Endothelial cell of coronary artery (primary cell): ENCODE measurements around the gene CDC37L1. TPM values are rescaled to one million over a fixed set of nuclear protein-coding genes. Genes with fewer than 3 reads are reported as not detected.

Source experiments
- total RNA-seq: library from RNA; depleted of rRNA; stranded (reverse); fragments of >200 nt; gene quantifications from 2 replicates; pipeline ENCODE4 v1.2.3, GENCODE V29; 2014

The CDC37L1 gene
- total RNA-seq: 7.6 and 14.3 TPM in 2 replicates

DNA sequence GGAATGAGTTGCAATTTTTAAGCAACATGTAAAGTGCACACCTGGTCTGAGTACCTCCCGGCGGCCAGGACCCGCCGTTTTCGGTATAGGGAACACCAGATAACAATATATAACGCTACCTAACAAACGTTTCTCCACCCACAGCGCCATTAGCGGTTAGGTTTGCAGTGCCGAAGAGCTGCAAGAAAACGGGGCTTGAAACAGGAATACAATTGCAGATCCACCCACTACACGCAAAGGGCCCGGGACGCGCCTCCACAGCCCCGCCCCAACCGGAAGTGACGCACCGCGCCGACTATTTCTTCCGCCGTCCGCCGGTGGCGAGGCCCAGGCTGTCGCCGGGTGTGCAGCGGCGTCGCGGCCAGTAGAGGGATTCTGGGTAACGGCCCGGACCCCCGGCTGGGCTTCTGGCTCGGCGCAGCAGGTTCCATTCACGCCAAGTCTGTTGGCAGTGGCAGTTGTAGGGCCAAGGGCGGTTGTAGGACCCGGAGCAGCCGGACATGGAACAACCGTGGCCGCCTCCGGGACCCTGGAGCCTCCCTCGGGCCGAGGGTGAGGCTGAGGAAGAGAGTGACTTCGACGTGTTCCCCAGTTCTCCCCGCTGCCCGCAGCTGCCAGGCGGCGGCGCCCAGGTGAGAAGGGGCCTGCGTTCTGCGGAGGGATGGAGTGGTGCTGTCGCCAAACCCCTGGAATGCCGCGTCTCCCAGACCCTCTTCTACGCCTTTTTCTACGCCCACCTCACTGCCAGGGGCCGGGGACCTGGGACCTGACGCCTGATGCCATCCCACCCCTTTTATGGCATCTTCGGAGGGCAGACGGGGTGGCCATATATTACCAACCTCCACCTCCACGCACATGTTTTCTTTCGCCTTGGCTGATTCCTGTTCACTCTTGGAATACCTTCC is at the start of gene CDC37L1:
Gene CDC37L1 (plus strand): TSS at position 302 of the 905 bp plus-strand sequence. CDS start 199 bp downstream, at position 501.

DNA sequence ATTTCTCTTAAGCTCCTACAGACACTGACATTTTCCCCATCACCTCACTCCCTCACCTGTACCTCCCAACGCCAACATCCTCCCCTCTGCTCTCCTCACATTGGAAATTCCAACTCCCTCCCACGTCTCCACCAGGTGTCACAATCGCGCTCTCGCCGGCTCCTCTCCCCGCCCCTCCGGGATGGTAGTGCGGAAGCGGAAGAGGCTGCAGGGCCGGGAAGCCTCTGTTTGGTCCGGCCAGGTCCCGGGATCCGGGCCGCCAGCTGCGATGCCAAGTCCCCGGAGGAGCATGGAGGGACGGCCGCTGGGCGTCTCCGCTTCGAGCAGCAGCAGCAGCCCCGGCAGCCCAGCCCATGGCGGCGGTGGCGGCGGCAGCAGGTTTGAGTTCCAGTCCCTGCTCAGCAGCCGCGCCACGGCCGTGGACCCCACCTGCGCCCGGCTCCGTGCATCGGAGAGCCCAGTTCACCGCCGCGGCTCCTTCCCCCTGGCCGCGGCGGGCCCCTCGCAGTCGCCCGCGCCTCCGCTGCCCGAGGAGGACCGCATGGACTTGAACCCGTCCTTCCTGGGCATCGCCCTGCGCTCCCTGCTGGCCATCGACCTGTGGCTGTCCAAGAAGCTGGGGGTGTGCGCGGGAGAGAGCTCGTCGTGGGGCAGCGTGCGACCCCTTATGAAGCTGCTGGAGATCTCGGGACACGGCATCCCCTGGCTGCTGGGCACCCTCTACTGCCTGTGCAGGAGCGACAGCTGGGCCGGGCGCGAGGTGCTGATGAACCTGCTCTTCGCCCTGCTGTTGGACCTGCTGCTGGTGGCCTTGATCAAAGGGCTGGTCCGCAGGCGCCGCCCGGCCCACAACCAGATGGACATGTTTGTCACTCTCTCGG is 17.0 kb upstream of the CDC37L1 start, which contains the start of gene PLPP6:
Gene PLPP6 (plus strand): TSS at position 187 of the 881 bp plus-strand sequence. CDS start 82 bp downstream, at position 269.

DNA sequence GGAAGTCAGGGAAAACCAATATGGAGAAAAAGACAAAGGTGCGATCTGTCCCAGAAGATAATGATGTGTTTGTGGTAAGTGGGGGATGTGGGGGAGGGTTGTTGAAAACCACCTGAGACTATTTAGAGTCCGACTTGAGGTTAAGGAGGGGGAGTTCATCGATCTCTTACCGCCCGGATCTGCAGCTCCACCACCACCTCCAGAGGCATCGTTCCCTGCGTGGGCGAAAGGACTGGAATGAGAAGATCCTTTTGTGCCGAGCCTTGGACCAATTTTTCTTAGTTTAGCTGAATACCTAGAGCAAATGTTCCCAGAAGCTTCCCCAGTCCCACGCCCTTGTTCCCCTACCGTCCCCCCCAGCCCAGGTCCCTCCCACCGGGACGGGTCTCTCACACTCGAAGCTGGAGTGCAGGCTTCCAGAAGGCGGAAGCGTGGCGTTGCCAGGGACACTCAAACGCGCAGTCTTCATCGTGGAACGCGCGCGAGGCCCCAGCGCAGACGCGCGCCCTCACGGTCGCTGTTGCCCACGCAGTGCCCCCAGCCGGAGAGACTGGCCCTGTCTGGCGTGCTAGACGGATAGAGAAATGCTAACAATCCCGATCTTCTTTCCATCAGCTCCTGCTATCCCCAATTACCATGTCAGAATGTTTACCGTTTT is 13.2 kb upstream of the CDC37L1 start, which contains the start of gene SPATA6L:
Gene SPATA6L (minus strand): TSS at position 439 of the 658 bp plus-strand sequence. CDS start 230 bp downstream, at position 209.

DNA sequence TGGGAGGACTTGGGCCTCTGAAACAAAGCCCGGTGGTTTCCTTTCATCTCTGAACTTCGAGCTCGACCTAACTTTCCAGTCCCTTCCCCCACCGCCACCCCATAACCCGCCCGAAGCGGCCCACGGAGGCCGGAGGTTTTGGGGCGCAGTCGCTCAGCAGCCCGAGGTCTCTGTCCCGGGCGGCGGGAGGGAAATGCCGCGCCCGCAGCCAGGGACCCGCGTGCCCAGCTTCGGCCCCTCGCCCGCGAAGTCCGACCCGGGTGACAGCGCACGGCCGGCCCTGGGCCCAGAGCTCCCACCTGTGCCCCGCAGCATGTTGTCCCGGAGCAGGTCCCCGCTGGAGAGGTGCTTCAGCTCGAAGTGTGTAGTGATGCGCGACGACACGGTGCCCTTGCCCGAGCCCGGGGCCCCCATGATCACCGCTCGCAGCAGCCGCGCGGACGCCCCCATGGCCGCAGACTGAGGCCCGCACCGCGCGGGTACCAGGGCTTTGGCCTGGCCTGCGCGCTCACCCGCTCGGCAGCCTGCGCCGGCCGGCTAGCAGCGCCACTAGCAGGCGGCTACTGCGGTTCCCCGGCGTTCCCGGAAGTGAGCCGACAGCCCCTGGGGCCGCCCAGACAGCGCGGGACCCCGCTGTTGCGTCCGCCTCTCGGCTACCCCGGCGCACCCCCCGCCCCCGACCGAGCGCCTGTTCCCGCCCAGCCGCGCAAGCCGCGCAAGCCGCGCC is 61.4 kb downstream of the CDC37L1 start, which contains the start of gene AK3:
Gene AK3 (minus strand): TSS at position 565 of the 727 bp plus-strand sequence. CDS start 115 bp downstream, at position 450.

Other genes with a start within 250 kb of the CDC37L1 start
- 12.2 and 17.0 TPM in 2 replicates for gene SLC1A1, start 189.1 kb upstream of the CDC37L1 start, total RNA-seq
- 4.2 and 5.0 TPM in 2 replicates for gene PLPP6, start 17.3 kb upstream of the CDC37L1 start, total RNA-seq
- gene SPATA6L, start 13.1 kb upstream of the CDC37L1 start, total RNA-seq: 0.47 and 1.3 TPM in 2 replicates
- 56.9 and 80.5 TPM in 2 replicates for gene AK3, start 61.6 kb downstream of the CDC37L1 start, total RNA-seq
- 15.9 and 17.1 TPM in 2 replicates for gene RCL1, start 113.4 kb downstream of the CDC37L1 start, total RNA-seq